Retina (tissue), 1 donor: Measurements from ENCODE around the gene TMEM192.
"Not testable (repeated sequence)": the region's sequence is repeated elsewhere in the genome, so short reads cannot be mapped to it uniquely, and the experiment has no call there.

Experiments used
- DNase-seq: peaks from one replicate; pipeline ENCODE4 v3.0.0-alpha.2; 2016

TMEM192 gene

GRCh38 chr4:165088366-165088765 lies 24.3 kb downstream of the TMEM192 start:
- DNase-seq, result no peak

DNA sequence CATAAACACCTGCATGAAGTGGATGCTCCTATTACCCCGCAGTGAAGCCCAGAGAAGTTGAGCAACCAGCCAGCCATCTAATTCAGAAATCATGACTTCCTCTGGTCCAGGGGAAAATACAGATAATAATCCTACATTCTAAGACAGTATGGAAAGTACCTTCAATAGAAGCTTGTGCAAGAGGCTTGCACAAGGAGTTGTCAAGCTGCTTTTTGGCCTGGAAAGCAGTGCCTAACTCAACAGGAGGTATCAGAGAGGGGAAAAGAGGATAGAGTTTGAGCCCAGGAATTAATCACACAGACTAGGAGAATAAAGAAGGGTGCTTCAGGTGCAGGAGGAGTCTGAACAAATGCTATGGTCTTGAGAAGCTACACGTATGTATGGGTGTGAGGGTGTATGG lies 26.7 kb downstream of the TMEM192 start:
- DNase-seq, result no peak

DNA sequence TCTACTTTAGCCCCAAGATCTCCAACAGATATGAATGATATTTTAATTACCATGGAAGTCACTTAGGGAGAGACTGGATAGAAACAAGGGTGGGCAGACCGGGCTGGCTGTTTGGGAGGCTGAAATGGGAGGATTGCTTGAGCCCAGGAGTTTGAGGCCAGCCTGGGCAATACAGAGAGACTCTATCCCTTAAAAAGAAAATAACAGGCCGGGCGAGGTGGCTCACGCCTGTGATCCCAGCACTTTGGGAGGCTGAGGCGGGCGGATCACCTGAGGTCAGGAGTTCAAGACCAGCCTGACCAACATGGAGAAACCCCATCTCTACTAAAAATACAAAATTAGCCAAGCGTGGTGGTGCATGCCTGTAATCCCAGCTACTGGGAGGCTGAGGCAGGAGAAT lies 27.9 kb downstream of the TMEM192 start:
- not testable (repeated sequence) for DNase-seq

DNA sequence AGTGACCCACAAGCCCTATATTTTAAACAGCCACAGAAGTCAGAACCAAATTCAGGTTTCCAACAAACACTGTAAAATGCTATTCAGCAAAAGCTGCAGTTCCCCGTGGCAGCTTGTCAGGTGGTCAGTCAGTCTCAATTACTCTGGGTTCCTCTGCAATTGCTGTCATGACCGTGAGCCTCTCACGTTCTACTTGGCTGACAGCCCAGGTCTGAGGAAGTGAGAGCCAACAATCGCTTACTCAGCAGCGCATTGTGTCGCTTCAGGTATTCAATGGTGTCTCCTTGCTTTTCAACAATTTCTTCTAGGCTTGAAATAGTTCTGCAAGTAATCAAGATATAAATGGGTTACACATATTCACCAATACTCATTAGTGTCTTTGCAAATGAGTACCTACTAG lies 33.2 kb downstream of the TMEM192 start:
- no peak for DNase-seq

- no peak for DNase-seq
These were observed 35.6 kb downstream of the TMEM192 start for GRCh38 chr4:165077034-165077578.

- not testable (repeated sequence) for DNase-seq
These were observed 39.3 kb downstream of the TMEM192 start for GRCh38 chr4:165073346-165073745.

DNA sequence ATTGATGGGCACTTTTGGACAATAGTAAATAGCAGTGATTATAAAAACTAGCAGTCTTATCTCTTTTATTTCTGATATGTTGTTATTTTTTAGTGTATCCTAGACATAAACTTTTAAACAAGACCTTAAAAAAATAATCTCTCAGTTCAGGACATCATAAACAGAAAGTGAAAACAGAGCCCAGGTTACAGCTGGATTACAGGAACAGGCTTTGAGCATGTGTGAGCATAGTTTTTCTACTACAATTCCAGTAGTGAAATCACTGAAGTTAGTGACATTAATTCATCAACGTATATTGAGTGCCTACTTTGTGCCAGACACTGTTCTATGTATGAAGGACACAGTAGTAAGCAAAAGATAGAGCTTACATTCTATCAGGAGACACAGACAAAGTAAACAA lies 42.1 kb downstream of the TMEM192 start:
- DNase-seq, result no peak

DNA sequence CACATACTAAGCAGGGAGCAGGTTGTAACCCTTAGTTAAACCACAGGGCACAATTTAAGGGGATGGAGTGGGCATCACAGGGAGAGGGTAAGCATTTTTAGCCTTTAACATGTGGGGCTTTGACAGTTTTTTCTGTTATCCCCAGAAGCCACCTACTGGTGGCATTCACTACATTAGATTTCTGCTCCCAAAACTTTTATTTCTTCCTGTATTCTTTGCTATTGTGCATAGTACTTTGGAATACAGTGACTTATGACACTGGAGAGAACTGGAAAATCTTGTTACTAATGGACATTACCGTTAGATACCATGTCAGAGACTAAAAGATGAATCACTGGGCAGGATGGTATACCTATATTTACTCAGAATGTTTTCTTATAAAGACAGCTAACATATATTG lies 51.7 kb downstream of the TMEM192 start:
- DNase-seq, result no peak

DNA sequence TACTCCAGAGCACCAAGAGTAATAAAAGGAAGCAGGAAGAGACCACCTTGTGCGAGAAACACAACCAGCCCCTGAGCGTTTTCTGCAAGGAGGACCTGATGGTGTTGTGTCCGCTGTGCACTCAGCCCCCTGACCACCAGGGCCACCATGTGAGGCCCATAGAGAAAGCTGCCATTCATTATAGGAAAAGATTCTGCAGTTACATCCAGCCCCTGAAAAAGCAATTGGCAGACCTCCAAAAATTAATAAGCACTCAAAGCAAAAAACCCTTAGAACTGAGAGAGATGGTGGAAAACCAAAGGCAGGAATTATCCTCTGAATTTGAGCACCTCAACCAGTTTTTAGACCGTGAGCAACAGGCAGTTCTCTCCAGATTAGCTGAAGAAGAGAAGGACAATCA lies 53.3 kb downstream of the TMEM192 start:
- DNase-seq, result no peak

DNA sequence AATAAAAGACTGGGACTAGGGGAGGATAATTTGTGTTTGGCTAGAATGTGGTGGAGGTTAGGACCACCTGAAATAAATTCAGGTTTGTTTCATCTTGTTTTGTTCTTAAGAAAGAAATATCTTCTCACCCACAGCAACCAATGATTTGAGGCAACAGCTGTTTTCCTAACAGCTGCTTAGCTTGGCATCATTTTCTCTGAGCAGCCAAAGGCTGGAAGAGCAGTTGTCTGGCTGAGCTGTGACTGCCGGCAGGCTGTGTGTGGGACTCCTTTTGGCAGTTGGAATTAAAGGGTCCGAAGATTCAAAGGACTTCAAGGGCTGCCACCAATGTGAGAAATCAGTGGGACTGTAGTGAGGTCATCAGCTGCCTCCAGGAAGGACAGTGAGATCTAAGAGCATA lies 54.0 kb downstream of the TMEM192 start:
- no peak for DNase-seq

- DNase-seq, result no peak
These were observed 57.1 kb downstream of the TMEM192 start for GRCh38 chr4:165055601-165056000.

- DNase-seq, result no peak
These were observed 59.0 kb downstream of the TMEM192 start, which contains the start of gene TRIM75 for GRCh38 chr4:165053645-165054044. Gene TRIM75 (plus strand): TSS chr4:165053866. CDS start chr4:165059148, 5,282 bp downstream.

DNA sequence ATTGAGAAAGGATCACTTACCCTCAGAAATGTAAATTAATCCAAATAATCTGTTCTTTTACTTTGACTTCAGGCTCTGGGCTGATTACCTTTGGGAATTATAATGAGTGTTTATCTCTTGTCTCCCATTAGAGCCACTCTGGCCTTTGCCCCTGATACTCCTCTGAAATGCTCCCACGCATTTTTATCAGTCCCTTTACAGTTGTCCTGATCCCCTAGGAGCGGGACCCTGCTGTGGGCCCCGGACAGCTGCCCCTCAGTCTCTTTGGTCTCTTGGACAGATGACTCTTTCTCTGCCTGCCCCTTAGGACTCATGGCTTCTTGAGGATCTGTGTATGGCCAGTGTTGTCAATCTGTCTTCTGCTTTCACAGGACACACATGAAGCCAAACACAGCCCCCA lies 60.0 kb downstream of the TMEM192 start:
- DNase-seq, result no peak

DNA sequence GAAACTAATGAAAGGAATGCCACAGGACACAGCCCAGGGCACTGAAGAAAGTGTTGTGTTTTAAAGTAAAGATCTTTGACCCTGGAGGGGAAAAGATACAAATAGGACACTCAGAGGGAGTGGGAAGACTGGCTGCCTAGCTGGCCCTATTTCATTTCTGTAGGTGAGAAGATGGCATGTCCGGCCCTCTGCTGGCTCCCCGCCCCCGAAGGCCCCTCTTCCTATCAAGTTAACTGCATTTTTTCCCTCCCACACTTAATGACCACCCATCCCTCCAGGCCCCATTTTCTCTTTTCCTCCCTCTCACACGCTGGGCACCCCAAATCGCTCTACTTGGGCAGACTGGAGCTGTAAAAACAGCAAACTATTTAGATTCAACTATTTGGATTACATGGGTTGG lies 64.5 kb downstream of the TMEM192 start:
- no peak for DNase-seq

- DNase-seq, result no peak
These were observed 81.0 kb downstream of the TMEM192 start, which contains the start of gene TRIM60 for GRCh38 chr4:165031436-165032211. Gene TRIM60 (plus strand): TSS chr4:165031999. CDS start chr4:165040073, 8,074 bp downstream.

GRCh38 chr4:165027762-165028402 lies 84.8 kb downstream of the TMEM192 start:
- DNase-seq, result no peak

- not testable (repeated sequence) for DNase-seq
These were observed 86.9 kb downstream of the TMEM192 start for GRCh38 chr4:165025782-165026181.
